GM18499 (cell line): ENCODE measurements around the gene GALNT17.
"Not testable (repeated sequence)": the region's sequence is repeated elsewhere in the genome, so short reads cannot be mapped to it uniquely, and the experiment has no call there.

Experiments used
- ATAC-seq: cut with Tn5 transposase; IDR thresholded peaks from one replicate; pipeline ENCODE4 v1.9.1; 2021; ENCODE audit warnings: moderate number of reproducible peaks; ENCODE audit not compliant: insufficient read depth, unreplicated experiment

Gene GALNT17

GRCh38 chr7:71538210-71538609, 406.3 kb downstream of the GALNT17 start:
- ATAC-seq = no peak

- no peak for ATAC-seq
Measured at GRCh38 chr7:71539615-71540014, 407.7 kb downstream of the GALNT17 start.

DNA sequence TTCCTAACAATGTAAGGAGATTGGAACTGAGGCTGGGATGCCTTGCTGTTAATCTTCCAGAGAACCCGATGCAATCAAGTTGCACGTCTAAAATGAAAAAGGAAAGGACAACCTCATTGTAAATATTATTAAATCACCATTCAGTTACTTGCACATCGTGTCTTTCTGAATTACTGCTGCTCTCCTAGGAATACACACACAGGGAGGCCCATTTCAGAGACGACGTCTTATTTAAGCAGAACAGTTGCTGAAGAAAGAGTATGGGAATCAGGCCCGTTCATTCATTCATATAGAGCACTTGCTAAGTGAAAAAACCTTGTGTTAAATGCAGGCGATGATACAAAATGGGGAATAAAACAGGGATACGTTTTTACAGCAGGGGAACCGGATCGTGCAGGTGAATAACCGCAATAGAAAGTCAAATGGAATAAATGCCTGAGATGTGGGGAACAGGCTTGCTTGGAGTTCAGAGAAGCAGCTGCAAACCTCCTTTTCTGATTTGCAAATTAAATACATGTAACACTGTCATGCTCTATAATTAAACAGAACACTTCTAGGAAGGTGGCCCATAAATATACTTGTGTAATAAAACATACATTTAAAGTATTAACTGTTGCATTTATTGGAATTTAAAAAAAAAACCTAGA, 409.9 kb downstream of the GALNT17 start:
- no peak for ATAC-seq

GRCh38 chr7:71543396-71543795, 411.5 kb downstream of the GALNT17 start:
- no peak for ATAC-seq

DNA sequence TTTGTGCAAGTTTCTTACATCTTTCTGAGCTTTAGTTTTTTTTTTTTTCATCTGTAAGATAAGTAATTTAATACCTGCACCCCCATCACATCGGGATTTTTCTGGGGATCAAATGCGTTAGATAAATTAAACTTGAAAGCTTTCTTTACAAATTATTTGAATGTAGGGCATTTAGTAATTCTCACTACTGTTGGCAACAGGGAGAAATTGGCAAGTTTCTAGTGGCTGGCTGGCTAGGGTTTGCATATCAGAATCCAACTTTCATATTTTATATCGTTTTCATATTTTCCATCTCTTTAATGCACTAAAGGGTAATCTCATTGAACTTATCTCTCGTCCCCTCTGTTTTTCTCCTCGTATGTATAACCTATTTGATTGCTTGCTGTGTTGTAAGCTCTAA, 412.9 kb downstream of the GALNT17 start:
- no peak for ATAC-seq

GRCh38 chr7:71547426-71547825, 415.5 kb downstream of the GALNT17 start:
- no peak for ATAC-seq

DNA sequence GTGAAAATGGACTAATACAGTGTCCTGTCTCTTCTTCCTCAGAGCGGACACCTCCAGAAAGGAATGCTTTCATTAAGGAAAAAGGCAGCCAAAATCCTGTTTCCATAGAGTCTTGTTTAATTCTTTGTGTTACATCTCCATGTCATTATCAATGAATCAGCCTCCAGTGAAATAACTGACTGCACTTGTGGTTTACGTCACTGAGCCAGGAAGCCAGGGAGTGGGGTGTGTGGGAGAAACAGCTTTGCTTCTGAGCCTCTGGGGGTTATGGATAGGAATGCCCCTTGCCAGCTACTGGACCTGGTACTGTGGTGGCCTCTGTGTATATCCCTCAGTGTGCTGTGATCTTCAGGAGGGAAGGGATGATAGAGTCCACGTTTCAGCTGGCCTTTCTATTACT, 416.8 kb downstream of the GALNT17 start:
- no peak for ATAC-seq

DNA sequence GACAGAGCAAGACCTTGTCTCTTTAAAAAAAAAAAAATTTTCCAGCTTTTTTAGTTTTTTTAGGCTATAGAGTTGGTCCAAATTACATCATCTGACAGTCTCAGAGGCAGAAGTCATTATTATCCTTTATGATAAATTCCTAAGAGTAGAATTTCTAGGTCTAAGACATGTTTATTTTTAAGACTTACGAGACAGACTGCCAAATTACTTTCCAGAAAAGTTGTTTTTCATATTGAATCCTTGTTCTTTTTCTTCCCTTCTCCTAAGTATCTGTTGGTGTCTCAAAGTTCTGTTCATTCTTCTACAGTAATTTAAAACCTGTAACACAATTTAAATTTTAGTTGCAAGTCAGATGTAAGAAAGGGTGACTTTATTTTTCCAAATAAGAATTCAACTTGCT, 421.4 kb downstream of the GALNT17 start:
- no peak for ATAC-seq

DNA sequence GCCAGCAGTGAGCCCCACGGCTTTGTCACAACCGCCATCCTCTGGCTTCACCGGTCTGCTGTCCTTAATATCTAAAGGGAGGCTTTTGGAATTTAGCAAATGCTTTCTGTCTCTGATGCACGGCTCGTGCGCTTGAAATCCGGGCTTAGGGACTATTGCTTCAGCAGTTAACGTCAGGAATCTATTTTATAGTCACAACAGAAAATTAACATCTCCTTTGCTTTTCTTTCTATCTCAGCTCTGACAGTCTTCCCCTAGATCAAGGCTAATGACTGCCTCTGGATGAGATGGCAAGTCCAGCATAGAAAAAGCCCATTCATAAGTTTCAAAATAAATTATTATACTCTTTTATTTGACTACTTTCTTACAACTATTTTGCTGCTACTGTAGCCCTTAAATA, 423.8 kb downstream of the GALNT17 start:
- no peak for ATAC-seq

GRCh38 chr7:71558806-71559613, 427.1 kb downstream of the GALNT17 start:
- no peak for ATAC-seq

DNA sequence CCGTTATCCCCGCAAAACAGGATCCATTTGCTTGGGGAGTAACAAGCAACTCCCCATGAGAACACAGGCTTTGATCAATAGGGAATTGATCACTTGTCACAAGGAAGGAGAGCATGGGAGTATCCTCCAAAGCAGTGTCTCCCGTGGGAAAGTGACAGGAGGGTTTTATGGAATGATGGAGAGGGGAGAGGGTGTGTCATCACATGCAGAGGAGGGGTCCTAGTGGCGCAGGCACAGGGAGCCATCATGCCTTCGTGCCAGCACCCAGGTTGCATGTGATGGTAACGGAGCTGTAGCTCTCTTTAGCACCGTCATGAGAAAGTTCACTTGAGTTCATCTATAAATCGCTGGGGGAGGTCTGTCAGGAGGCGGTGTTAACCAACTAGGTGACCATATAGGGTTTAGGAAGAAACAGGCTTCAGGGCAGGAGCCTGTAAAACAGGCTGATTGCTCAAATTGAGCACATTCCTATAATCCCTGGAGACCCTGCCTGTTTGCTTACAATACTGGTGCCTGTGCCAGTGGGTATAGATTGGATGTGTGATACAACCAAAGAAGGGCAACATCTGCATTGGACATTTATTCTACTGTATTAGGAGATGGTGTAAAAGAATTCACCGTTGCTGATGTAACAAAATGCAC, 428.5 kb downstream of the GALNT17 start:
- ATAC-seq = no peak

DNA sequence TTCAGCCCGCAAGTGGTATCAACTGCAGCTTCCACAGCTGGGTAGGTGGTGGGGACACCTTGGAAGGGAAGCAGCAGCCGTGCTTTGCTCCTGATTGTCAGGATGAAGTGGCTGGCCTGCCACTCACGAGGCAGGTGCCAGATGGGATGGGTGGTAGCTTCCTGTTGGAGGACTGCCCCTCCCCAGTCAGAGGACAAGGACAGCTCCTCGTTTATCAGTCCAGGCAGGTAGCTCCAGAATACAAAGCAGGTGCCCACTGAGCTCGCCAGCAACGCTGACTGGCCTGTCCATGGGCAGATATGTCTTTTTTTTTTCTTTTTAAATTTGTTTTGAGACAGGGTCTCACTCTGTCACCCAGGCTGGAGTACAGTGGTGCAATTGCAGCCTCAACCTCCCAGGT, 431.3 kb downstream of the GALNT17 start:
- no peak for ATAC-seq

DNA sequence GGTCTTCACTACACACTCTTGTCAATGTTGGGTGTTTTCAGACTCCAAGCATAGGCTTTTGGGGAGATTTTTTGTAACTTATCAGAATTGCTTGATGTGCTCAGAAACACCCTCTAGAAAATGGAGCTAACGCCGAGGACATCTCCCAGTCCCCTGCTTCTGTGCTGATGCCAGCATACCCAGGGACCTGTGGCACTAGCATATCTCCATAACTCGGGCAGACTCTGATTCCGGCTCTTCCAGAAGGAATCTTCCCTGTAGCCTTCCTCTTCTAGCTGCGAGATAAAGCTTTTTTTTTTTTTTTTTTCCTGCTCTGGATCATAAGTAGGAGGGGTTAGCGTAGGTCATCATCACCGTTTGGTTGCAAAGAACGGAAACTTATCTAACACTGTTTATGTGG, 434.4 kb downstream of the GALNT17 start:
- ATAC-seq = no peak

- no peak for ATAC-seq
Measured at GRCh38 chr7:71566991-71567390, 435.0 kb downstream of the GALNT17 start.

DNA sequence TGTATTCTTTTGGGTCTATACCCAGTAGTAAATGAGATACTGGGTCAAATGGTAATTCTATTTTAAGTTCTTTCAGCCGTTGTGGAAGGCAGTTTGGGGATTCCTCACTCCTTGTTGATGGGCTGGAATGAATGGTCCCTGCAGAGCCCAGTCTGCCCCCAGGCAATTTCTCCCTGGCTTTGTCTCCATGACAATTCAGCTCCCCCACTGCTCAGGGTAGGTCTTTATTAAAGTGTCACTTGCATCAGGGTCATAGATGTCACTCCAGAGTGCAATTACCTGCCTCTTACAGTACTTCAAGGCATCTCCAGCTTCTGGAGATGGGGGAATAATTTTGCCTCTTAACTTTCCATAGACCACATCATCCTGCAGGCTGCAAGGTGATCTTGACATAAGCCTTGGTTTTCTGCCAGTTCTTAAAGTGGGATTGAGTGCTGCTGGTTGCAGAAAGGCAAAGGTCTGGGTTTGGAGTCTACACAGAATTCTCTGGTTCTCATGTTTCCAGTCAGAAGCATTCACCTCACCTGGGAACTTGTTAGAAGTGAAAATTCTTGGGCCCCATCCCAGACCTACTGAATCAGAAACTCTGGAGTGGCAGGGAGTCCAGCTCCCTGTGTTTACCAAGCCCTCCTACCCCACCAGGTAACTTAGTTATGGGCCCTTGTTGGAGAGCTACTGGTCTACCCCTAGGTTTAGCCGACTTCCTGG, 442.4 kb downstream of the GALNT17 start:
- no peak for ATAC-seq

GRCh38 chr7:71580027-71580426, 448.1 kb downstream of the GALNT17 start:
- no peak for ATAC-seq

DNA sequence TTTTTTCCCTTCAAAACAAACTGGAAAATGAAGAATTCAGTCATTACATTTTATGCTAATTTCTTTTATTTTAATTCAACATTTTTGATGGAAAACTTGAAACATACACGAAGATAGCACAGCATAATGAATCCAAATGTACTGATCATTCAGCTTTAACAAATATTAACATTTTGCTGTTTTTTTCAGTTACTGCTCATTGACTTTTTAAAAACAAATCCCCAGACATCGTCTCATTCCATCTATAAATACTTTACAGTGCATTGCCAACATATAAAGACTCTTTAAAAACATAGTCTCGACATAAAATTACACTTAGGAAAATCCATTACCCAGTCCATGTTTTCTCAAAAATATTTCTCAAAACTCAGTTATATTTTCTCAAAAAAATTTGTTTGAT, 452.3 kb downstream of the GALNT17 start:
- ATAC-seq = no peak

- ATAC-seq = no peak
Measured at GRCh38 chr7:71591876-71592275, 459.9 kb downstream of the GALNT17 start.

- ATAC-seq = not testable (repeated sequence)
Measured at GRCh38 chr7:71592388-71592787, 460.4 kb downstream of the GALNT17 start.

DNA sequence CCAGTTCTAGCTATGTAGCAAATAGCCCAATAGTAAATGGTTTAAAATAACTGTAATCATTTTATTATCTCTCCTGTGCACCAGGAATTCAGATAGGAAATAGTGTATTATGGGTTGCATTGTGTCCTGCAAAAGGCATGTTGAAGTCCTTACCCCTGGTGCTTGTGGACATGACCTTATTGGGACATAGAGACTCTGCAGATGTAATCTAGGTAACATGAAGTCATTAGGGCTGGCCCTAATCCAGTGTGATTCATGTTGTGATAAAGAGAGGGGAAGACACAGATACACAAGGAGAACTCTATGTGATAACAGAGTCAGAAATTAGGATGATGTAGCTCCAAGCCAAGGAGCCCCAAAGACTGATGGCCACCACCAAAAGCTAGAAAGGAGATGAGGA, 462.8 kb downstream of the GALNT17 start:
- no peak for ATAC-seq

DNA sequence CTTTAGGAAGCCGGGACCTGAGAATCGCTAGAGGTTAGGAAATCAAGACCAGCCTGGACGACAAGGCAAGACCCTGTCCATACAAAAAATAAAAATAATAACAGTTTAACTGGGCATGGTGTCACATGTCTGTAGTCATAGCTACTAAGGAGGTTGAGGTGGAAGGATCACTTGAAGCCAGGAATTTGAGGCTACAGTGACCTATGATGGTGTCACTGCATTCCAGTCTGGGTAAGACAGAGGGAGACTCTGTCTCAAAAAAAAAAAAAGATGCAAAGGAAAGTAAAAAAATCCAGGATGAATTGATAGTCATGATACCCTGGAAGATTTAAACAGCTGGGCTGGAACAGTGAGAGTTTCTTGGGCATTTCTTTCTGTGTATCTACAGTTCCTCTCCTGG, 463.2 kb downstream of the GALNT17 start:
- no peak for ATAC-seq
